Aorta (tissue), 5 donors: Measurements from ENCODE around the gene ARHGAP25. TPM values are rescaled to one million over a fixed set of nuclear protein-coding genes. Genes with fewer than 3 reads are reported as not detected.

Source experiments
- ATAC-seq: fragments of 200-7000 bp; cut with Tn5 transposase; one replicate; pipeline ENCODE4 v1.9.1; 2022; ENCODE audit warnings: moderate library complexity; ENCODE audit not compliant: low FRiP score
- DNase-seq, 2 donors: peaks; one replicate each; pipeline ENCODE4 v3.0.0-alpha.2; 2020
- H3K27ac ChIP-seq, 2 donors: one replicate each; pipeline ENCODE4 v1.5.1; 2013; ENCODE audit warnings: low read length in 2 of 2, mild to moderate bottlenecking in 2 of 2, moderate library complexity in 2 of 2, control low read depth in 1 of 2, inconsistent platforms in 1 of 2, low read depth in 1 of 2
- H3K27me3 ChIP-seq, 2 donors: one replicate each; pipeline ENCODE4 v1.6.1; 2013; ENCODE audit warnings: control low read depth in 1 of 2, low read length in 1 of 2, mild to moderate bottlenecking in 1 of 2, moderate library complexity in 1 of 2; ENCODE audit not compliant: insufficient read depth in 2 of 2, control insufficient read depth in 1 of 2
- H3K36me3 ChIP-seq, 2 donors: one replicate each; pipeline ENCODE4 v1.6.1; 2013; ENCODE audit warnings: control low read depth in 1 of 2, low read length in 1 of 2, mild to moderate bottlenecking in 1 of 2; ENCODE audit not compliant: insufficient read depth in 2 of 2, control insufficient read depth in 1 of 2
- H3K4me1 ChIP-seq, 2 donors: one replicate each; pipeline ENCODE4 v1.6.1; 2013; ENCODE audit warnings: low read length in 2 of 2, control low read depth in 1 of 2, mild to moderate bottlenecking in 1 of 2, moderate library complexity in 1 of 2; ENCODE audit not compliant: insufficient read depth in 2 of 2, control insufficient read depth in 1 of 2
- H3K4me3 ChIP-seq, 2 donors: one replicate each; pipeline ENCODE4 v1.5.1; 2013; ENCODE audit warnings: low read length in 2 of 2, control low read depth in 1 of 2, mild to moderate bottlenecking in 1 of 2
- H3K9me3 ChIP-seq: one replicate; pipeline ENCODE4 v1.6.1; 2013; ENCODE audit warnings: mild to moderate bottlenecking, low read length; ENCODE audit not compliant: control insufficient read depth
- WGBS, 2 donors: extraction: QIAGEN DNeasy Blood & Tissue Kit; methylation state at CpG; one replicate each; pipeline ENCODE4 v1.1.7; 2013; 5-methylcytosine and 5-hydroxymethylcytosine counted together
- intact Hi-C, 2 donors: fragments of 100-400 bp; cut with DNase I; formaldehyde crosslinking; loops; one replicate each; pipeline versions ENCODE4 v1.14.2 to v1.15.0; 2022
- polyA plus RNA-seq, 2 donors: library from polyadenylated mRNA; stranded (reverse); fragments of 200-250 nt; gene quantifications; one replicate each; pipeline ENCODE4 v1.2.3, GENCODE V29; 2013
- total RNA-seq, 2 donors: library from RNA; stranded (reverse); fragmentation: NEBNext Ultra II Directional; extraction: Animal tissue kit (Norgen Biotek cat#: 25700); gene quantifications; one replicate each; pipeline ENCODE4 v1.2.1, GENCODE V29; 2021
- donor health status: healthy with polysubstance abuse.
- donor health status: Bipolar disorder and iron deficiency.
- donor health status: DM: no; HTN: no; CAD: no.
- donor health status: DM: no; HTN: no; CAD: no.
- donor health status: DM: yes; HTN: yes; CAD: no.

Gene ARHGAP25
- total and polyA plus RNA-seq, 4 donors: 2.6 to 21.1 (median 6.4) TPM

DNA sequence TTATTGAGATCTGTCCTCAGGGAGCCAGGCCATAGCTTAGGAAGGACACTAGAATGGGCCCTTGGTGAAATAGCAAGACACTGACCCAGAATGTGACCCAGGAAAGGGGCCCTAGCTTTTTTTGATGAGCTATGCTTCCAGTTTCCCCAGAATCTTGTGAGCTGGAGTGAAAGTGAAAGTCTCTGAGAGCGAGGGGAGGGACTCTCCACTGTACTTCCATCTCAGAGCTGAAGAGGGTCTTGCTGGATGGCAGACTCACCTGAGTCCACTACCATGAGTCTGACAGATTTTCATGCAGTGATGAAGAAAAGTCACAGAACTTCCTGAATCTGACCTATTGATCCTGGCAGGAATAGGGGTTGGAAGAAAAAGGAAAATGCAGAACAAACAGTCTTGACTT lies 3.1 kb downstream of the ARHGAP25 start:
- no peak overlapping the region for H3K27ac ChIP-seq
- H3K36me3 ChIP-seq: no peaks in the 10 kb centered on the region
- ATAC-seq (no peak), DNase-seq (no peak)
- H3K9me3 ChIP-seq: no peaks in the 10 kb centered on the region
- intact Hi-C loops: no loop called here
- H3K4me1 ChIP-seq: no peaks in the 10 kb centered on the region
- 96 to 100% methylated on average over 1 of the region's 1 CpG for WGBS, 2 donors
- H3K4me3 ChIP-seq: no peak overlapping the region
- H3K27me3 ChIP-seq: no peaks in the 10 kb centered on the region

DNA sequence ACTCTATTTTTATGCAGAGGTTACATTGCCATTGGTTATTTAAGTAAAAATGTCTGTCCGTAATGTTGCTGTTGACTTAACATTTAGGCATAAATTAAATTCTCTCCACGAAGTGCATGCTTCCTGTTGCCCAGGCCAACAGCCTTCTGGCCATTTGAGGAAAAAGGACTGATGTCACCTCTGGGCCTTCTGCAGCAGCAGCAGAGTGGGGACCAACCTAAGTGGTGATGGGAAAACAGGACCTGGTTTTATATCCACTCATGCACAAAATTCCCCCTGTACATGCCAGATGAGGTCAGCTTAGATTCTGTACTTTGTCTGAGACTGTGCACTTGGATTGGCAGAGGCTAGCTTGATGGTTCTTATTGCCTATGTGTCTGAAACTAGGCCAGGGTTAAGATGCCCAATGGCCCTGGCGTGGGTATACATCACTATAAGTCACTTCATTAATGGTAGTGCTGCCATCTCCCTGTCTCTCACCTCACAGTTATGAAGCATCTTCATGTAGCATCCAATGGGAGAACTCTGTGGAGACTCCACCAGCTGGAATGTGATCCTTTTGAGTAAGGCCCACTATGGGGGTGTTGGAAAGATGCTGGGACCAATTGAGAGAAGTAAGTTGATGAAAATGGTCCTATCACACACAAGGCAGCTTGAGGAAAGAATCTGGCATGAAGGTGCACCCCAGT lies 4.4 kb downstream of the ARHGAP25 start:
- DNase-seq (no peak), ATAC-seq (no peak)
- intact Hi-C loops: no loop called here
- no peak overlapping the region for H3K4me3 ChIP-seq
- no peaks in the 10 kb centered on the region for H3K27me3 ChIP-seq
- WGBS, 2 donors: 74 to 75% methylated on average over 3 of the region's 3 CpGs
- H3K9me3 ChIP-seq: no peaks in the 10 kb centered on the region
- no peaks in the 10 kb centered on the region for H3K4me1 ChIP-seq
- no peak overlapping the region for H3K27ac ChIP-seq
- H3K36me3 ChIP-seq: no peaks in the 10 kb centered on the region

DNA sequence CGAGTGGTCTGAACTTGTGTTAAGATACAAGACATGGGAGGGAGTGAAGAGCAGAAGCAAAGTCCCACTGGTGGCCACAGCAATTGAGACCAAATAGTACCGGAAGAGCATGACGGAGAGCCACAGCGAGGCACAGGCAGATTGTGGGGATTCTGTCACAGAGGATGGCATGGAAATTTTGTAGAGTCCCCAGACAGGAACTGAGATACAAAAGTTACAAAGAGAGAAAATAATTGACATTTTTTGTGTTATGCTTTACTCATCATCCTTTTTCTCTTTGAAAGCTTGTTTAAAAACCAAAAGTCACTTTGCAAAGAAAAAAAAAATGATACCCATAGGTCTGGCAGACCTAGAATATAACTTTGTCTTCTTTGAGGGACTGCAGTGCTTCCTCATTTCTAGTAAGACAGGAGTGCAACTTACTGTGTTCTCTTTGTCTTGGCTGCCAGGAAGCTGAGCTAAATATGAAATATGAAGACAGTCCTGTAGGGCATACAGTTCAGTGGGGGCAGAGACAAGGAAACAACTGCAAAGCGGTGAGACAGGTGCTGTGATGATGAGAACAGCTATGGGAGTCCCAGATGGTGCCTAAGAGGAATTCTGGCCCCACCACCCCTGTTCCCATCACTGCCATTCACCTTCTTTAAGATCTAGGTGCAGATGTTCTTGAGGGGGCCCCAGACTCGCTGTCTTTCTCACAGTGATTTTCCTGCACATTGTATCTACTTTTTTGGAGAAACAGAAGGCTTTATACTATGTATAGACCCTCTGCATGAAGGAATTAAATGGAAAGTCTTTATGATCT lies 5.2 kb downstream of the ARHGAP25 start:
- Histone ChIP-seq H3K4me3 (no peak overlapping the region), H3K27ac (no peak overlapping the region), H3K9me3 (no peaks in the 10 kb centered on the region), H3K27me3 (no peaks in the 10 kb centered on the region), H3K36me3 (no peaks in the 10 kb centered on the region), H3K4me1 (no peaks in the 10 kb centered on the region)
- WGBS, 2 donors: 93 to 95% methylated on average over 6 of the region's 6 CpGs
- intact Hi-C loops: no loop called here
- no peak for DNase-seq
- no peak for ATAC-seq

DNA sequence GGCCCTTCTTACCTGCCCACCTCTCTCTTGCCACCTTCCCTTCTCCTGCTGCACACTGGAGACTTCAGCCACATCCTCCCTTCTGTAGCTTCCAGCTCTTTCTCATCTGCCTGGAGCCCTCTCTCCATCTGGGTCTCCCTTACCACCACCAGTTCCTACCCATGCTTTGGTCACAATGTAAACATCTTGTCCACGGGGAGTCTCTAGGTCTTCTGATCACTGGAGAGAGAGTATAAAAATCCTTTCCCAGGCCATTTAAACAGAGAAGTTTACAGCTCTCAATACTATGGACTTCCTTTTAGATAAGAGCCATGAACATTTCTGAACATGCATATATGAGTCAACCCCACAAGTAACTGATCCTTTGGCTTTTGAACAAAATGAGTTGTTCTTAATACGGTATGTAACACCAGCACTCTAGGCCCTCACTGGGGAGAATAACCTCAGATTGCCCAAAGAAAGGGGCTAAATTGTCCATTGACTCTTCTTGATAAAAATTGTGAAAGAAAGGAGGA lies 5.8 kb downstream of the ARHGAP25 start:
- H3K27me3 ChIP-seq: no peaks in the 10 kb centered on the region
- ATAC-seq (no peak), DNase-seq (no peak)
- no peaks in the 10 kb centered on the region for H3K9me3 ChIP-seq
- intact Hi-C loops: no loop called here
- no peak overlapping the region for H3K4me3 ChIP-seq
- H3K27ac ChIP-seq: no peak overlapping the region
- H3K36me3 ChIP-seq: no peaks in the 10 kb centered on the region
- WGBS, 2 donors: 45 to 56% methylated on average over 2 of the region's 2 CpGs
- no peaks in the 10 kb centered on the region for H3K4me1 ChIP-seq

DNA sequence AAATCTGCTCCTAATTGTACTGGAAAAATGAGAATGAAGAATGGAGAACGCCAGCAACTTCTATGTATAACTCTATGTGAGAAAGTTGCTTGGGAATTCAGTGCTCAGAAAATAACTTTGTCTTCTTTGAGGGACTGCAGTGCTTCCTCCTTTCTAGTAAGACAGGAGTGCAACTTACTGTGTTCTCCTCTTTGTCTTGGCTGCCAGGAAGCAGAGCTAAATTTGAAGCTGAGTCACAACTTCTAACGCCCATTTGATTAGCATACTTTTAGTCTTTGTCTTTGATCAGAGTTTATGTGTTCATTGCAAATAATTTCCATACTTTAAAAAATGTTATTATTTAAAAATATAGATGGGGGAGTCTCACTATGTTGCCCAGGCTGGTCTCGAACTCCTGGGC lies 6.6 kb downstream of the ARHGAP25 start:
- ATAC-seq: no peak
- H3K4me1 ChIP-seq: no peaks in the 10 kb centered on the region
- no peaks in the 10 kb centered on the region for H3K36me3 ChIP-seq
- H3K4me3 ChIP-seq: no peak overlapping the region
- 57 to 75% methylated on average over 3 of the region's 3 CpGs for WGBS, 2 donors
- no peaks in the 10 kb centered on the region for H3K27me3 ChIP-seq
- no peaks in the 10 kb centered on the region for H3K9me3 ChIP-seq
- H3K27ac ChIP-seq: no peak overlapping the region
- intact Hi-C loops: no loop called here
- no peak for DNase-seq

DNA sequence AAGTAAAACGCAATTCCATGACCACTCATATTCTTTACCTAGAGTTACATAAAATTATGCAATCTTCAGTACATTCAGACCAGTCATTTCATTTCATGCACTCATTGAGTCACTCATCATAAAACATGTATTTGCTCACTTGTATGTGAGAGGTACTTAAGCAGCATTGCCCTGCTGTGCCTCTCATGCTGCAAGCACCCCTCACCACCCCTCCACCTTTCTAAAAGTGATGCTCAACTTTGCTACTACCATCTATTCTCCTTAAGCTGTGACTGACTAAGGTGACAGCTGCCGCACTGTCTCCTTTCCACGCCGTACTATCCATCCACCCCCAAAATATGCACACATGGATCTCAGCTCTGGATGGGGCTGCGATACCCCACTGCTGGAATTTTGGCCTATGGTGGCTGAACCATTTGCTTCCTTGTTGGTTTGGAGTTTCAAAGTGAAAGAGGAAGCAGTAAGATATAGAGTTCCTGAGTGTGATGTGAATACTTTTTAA lies 7.2 kb downstream of the ARHGAP25 start:
- intact Hi-C loops: no loop called here
- WGBS, 2 donors: 93% methylated on average over 5 of the region's 5 CpGs
- no peaks in the 10 kb centered on the region for H3K36me3 ChIP-seq
- DNase-seq: no peak
- no peaks in the 10 kb centered on the region for H3K9me3 ChIP-seq
- H3K4me3 ChIP-seq: no peak overlapping the region
- no peaks in the 10 kb centered on the region for H3K4me1 ChIP-seq
- no peak overlapping the region for H3K27ac ChIP-seq
- ATAC-seq: no peak
- no peaks in the 10 kb centered on the region for H3K27me3 ChIP-seq

DNA sequence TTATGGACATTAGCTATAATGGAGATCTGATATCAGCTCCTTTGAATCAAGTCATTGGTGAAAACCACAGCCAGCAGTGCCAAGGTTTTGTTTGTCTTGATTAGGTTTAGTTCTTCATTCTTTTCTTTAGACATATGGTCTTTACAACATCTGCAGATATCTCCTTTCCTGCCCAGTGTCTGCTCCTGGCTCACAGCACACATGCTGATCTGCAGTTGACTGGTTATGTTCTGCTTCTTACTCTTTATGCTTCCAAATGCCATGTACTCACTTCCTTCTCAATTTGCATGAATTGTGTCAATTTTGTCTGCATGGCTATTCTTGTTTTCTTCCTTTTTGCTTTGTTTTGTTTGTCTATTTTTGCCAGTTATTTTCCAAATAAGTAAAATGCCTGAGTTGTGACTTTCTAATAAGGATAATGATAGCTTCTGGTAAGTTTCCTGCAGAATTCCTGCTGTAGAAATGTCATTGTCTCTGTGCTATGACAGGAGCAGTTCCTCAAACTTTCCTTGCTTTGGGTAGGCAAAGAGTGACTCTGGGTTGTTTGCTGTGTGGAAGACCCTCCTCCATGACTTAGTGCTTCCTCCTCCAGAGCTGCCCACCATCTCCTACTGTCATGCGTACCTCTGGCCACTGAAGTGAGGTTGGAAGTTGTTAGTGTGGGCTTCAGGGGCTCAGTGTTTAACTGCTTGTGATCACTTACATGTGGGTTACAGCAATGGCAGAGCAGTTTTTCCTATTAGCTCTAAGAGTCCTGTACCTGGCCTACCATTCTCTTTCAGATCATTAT lies 8.2 kb downstream of the ARHGAP25 start:
- 87 to 95% methylated on average over 1 of the region's 1 CpG for WGBS, 2 donors
- Histone ChIP-seq H3K4me1 (no peaks in the 10 kb centered on the region), H3K9me3 (no peaks in the 10 kb centered on the region), H3K27me3 (no peaks in the 10 kb centered on the region), H3K36me3 (no peaks in the 10 kb centered on the region), H3K27ac (no peak overlapping the region), H3K4me3 (no peak overlapping the region)
- no peak for DNase-seq
- no peak for ATAC-seq
- intact Hi-C loops: no loop called here

DNA sequence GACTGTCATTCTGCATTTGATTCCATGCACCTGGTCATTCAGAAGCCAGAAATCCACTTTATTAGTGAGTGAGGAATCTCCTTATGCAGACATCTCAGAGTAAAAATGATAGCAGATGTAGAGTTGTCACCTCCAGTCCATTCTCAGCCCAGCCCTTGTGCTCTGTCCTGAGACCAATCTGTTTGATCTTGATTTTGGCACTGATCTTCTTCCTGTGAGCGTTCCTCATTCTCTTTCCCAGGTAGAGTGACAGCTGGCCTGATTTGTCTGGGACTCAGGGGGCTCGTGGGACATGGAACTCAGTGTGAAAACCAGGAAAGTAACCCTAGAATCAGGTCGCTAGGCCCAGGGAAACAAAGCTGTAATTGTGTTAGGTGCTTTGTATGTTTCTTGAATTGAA lies 8.9 kb downstream of the ARHGAP25 start:
- no peaks in the 10 kb centered on the region for H3K4me1 ChIP-seq
- 89% methylated on average over 3 of the region's 3 CpGs for whole genome bisulfite sequencing, 2 donors
- H3K27ac ChIP-seq: no peak overlapping the region
- H3K4me3 ChIP-seq: no peak overlapping the region
- H3K36me3 ChIP-seq: no peaks in the 10 kb centered on the region
- H3K27me3 ChIP-seq: no peaks in the 10 kb centered on the region
- H3K9me3 ChIP-seq: no peaks in the 10 kb centered on the region
- ATAC-seq (no peak), DNase-seq (no peak)
- intact Hi-C loops: no loop called here
